HG03175 (cell line): ENCODE results near the gene RHOB.
"Not testable (repeated sequence)": the region's sequence is repeated elsewhere in the genome, so short reads cannot be mapped to it uniquely, and the experiment has no call there.

ENCODE experiments used
- ATAC-seq: cut with Tn5 transposase; IDR thresholded peaks from one replicate; pipeline ENCODE4 v1.9.1; 2021; ENCODE audit warnings: mild to moderate bottlenecking, moderate library complexity; ENCODE audit not compliant: unreplicated experiment

Gene RHOB

DNA sequence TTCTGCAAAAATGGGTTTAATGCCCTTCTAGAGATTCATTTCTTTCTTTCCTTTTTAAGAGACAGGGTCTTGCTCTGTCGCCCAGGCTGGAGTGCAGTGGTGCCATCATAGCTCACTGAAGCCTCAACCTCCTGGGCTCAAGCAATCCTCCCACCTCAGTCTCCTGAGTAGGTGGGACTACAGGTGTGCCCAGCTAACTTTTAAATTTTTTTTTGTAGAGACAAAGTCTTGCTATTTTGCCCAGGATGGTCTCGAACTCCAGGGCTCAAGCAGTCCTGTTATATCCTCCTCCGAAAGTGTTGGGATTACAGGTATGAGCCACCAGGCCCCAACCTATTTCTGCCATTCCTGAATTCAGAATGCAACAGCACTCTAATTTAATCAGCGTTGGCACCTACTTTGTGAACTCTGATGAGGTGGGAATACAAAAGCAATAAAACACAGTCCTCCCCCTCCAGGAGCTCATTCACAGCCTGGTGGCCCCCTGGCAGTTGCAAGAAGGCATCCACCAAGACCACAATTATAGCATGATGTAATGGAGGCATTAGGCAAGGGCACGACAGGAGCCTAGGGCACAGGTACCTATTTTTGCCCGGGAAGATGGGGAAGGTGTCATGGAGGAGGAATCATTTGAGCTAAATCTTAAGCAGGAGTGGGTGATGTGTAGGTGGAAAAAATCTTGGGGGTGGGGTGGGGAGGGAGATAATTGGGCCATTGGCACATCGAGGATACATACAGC is 5.1 kb downstream of the RHOB start:
- ATAC-seq = no peak

DNA sequence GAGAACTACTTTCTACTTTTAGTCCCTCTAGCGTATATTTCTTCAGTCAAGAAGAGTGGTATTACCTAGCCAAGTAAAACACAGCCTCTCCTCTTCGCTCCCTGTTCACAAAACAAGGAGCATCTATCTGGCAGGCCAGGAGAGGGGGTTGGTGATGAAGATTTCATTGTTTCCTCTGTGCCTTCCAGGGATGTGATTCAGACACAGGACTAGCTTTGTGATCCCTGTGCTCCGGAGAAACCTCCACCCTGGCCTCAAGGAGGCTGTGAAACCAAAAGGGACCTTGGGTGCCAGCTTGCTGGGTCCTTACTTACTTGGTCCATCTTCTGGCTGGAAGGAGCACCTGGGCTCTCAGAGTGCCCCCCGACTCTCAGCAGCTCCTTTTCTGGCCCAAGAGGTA is 5.7 kb downstream of the RHOB start:
- no peak for ATAC-seq

- no peak for ATAC-seq
Observed at GRCh38 chr2:20453087-20453486, 6.2 kb downstream of the RHOB start.

DNA sequence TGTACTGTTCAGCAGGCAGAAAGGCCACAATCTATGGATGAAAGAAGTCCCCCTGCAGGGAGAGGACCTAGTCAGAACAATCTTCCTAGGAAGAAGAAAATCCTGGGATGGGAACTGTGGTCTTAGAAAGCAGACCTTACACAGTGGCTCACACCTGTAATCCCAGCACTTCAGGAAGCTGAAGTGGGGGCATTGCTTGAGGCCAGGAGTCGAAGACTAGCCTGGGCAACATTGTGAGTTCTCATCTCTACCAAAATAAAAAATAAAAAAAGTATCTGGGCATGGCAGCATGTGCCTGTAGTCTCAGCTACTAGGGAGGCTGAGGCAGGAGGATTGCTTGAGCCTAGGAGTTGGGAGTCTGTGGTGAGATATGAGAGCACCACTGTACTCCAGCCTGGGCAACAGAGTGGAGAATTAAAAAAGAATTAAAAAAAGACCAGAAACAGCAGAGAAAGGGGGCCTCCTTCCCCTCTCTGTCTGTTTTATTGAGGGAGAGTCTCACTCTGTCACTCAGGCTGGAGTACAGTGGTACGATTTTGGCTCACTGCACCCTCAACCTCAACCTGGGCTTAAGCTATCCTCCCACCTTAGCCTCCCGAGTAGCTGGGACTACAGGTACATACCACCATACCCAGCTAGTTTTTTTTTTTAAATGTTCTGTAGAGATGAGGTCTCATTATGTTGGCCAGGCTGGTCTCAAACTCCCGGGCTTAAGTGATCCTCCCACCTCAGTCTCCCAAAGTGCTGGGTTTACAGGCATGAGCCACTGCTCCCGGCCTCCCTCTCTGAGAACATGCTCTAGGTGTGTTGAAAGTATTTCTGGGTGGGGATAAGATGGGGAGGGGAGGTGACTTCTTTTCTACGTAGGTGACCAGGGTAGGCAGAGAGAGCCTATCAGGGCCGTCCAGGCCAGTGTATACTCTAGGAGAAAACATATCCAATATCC is 7.4 kb downstream of the RHOB start:
- ATAC-seq = no peak

- no peak for ATAC-seq
Observed at GRCh38 chr2:20455076-20455587, 8.3 kb downstream of the RHOB start.

DNA sequence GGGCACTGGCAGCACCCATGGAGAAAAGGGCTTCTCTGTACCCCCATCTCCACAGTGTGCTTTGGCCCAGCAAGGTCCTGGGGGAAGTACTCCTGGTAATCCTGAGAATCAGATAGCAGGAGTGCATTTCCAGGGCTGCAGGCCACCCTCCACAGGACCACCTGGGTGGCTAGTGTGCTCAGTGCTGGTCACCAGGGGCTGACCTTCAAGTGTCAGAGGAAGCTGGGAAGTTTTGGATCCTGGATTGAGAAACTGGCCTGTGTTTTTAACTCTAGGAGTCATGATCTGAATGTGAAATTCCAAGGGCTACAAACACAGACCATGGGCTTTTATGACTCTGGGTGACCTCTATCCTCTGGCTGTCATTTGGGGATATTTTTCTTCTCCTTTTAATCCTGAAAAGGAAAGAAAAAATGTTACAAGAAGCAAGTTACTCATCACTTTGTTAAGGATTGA is 9.3 kb downstream of the RHOB start:
- no peak for ATAC-seq

DNA sequence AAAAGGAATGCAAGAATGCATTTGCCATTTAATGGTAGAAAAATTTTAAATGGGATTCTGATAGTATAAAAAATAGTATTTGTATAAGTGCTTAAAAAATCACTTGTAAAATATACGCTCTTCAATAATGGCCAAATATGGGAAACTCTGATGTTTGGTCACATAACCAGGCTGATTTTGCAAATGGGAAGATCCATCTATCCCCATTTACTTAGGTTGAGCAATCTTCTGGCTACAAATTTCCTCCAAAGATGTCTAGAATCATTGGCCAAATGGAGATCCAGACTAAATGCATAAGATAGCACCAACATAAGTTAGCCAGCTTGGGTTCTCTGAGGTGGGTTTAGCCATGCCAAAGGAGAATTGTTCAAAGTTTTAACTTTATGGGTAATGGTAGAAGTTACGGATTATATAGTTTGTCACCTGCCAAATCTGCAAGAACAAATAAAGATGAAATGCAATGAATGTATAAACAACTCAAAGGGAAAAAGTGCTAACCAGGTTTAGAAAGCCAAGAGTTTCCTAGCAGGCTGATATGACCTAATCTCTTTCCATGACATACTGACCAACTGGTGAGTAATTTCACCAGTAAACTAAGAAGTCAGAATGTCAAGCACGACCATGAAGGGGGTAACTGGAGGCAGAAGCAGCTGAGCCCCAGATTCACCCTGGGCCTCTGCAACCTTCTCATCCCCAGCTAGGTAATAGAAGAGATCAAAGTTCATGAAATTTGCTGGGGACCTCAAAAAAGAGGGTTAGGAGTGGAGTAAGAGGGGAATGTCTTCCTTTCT is 10.0 kb downstream of the RHOB start:
- no peak for ATAC-seq

DNA sequence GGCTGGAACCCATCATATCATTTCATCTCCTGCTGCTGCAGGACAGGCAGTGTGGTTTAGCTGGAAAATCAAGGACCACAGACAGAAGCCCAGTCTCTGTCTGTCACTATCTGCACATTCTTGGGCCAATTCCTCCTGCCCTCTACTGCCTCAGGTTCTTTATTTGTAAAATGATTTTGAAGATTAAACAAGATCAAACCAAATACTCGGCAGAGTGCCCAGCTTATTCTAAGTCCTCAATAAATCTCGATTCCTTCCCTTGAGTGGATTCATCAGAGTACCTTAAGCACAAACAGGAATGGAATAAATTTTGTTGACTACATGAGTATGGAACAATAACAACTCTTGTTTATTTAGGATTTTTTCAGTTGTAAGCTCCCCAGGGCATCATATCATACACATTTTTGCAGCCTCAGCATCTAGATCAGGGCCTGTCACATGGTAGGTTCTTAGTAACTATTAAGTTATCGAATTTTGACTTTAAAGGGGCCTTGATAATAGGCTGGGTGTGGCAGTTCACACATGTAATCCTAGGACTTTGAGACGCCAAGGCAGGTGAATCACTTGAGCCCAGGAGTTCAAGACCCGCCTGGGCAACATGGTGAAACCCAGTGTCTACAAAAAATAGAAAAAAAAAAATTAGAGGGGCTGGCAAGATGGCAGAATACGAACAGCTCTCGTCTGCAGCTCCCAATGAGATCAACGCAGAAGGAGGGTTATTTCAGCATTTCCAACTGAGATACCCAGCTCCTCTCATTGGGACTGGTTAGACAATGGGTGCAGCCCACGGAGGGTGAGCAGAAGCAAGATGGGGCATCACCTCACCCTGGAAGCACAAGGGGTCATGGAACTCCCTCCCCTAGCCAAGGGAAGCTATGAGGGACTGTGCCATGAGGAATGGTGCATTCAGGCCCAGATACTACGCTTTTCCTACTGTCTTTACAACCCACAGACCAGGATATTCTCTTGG is 11.1 kb downstream of the RHOB start:
- ATAC-seq = no peak

DNA sequence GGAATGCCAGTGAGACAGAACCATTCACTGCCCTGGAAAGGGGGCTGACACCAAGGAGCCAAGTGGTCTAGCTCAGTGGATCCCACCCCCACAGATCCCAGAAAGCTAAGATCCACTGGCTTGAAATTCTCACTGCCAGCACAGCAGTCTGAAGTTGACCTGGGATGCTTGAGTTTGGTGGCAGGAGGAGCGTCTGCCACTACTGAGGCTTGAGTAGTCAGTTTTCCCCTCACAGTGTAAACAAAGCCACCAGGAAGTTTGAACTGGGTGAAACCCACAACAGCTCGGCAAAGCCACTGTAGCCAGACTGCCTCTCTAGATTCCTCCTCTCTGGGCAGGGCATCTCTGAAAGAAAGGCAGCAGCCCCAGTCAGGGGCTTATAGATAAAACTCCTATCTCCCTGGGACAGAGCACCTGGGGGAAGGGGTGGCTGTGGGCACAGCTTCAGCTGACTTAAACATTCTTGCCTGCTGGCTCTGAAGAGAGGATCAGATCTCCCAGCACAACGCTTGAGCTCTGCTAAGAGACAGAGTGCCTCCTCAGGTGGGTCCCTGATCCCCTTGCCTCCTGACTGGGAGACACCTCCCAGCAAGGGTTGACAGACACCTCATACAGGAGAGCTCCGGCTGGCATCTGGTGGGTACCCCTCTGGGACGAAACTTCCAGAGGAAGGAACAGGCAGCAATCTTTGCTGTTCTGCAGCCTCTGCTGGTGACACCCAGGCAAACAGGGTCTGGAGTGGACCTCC is 12.0 kb downstream of the RHOB start:
- not testable (repeated sequence) for ATAC-seq

DNA sequence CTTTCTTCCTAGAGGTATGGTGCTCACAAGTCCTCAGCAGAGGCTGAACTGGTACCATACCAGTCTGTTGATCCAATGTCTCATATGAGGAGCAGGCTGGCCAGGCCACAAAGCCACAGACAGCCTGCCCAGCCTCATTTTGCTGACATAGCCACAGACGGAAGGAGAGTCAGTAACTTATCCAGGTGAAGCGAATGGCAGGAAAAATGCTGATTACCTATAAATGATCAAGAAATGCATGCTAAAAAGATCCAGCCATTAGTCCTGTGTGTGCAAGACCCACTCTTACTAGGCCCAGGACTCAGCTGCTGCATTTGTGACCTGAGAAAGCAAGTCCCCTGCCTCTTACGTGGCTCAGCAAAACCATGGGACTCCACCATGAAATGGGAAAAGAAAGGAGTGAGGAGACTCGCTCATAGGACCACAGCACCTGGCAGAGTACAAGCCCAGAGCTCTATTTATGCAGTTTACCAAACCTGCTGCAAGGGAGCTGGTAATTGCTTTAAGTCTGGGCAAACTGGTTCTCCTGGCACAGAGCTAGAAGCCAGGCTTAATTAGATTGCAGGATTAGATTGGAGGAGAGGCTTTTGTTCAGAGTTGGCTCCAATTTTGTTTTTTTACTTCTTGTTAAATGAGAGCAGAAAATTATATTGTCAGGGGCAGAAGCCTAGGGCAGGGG is 19.0 kb downstream of the RHOB start:
- ATAC-seq = no peak

DNA sequence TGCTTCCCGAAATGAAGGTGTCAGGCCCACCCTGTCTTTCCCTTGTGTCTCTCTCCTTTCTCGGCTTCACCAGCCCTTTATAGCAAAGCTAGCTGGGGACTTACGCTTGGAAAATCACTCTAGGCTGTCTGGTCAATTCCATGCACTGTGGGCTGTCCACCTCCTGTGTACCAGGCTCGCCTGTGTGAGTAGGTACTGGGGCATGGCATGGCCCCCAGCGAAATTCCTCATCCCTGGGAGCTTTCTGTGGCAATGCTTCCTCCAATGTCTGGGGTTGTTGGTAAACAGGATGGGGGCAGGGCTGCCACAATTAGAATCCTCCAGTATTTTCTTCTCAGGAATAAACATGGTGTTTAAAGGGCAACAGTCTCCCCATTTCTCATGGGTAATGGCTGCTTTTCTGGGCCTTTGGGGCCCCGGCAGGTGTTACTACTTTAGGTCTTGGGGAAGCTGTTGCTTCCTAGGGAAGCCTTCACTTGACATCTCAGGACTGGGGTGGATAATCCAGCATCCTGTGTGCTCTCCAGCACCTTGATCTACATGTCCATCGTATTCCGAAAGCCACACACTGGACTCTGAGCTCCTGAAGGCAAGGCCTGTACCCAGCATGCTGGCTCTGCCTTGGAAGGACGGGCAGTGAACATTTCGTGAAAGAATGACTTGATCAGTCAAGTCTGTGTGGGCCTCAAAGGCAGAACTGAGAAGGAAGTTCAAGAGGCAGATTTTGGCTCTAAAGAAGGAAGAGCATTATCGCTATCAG is 21.1 kb downstream of the RHOB start:
- no peak for ATAC-seq

DNA sequence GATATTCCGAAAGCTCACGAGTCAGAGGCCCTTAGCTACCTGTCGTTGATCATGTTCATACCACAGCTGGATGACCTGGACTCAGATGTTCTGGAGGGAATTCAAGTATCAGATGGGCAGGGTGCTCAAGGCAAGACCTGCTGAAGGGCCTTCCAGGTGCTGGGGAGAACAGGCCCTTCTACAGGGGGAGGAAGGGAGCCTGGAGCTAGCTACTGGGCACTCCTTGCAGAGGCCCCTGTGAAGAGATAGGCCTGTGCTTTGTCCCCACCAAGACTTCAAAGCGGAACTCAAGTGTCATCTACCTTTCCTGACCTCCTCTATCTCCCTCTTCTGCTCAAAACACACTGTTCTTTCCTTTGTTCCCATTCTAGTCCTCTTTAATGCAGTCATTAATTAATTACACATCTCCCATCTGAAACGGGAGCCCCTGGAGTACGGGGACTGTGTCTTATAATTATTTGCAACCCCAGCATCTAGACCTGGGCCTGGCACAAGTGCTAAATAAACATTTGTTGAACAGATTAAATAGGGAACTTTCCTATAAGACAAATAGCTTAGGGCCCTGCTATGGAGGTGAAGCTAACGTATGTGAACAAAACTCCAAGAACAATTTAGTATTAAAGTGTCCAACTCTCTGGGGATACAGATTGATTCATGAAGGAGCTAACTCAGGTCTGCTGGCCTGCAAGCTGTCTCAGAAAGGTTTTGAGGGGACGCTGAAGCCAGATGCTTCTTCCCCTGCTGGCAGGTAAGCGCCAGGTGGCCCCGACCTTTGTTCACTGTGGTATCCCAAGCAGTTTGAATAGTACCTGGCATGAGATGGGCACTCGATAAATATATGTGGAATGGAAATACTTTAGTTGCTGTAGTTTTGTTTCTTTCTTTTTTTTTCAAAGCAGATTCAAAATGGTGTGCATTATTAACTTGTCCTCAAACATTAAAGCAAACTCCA is 22.0 kb downstream of the RHOB start:
- no peak for ATAC-seq

GRCh38 chr2:20469595-20469994 is 22.7 kb downstream of the RHOB start:
- no peak for ATAC-seq

- no peak for ATAC-seq
Observed at GRCh38 chr2:20470211-20470610, 23.3 kb downstream of the RHOB start.

- ATAC-seq = no peak
Observed at GRCh38 chr2:20471148-20471547, 24.3 kb downstream of the RHOB start.

GRCh38 chr2:20471902-20472559 is 25.2 kb downstream of the RHOB start:
- no peak for ATAC-seq
